GM12892 (cell line): ENCODE measurements around the gene LRP11. TPM values are rescaled to one million over a fixed set of nuclear protein-coding genes. Genes with fewer than 3 reads are reported as not detected.
"Not testable (repeated sequence)": the region's sequence is repeated elsewhere in the genome, so short reads cannot be mapped to it uniquely, and the experiment has no call there.

Experiments
- DNase-seq: peaks from one replicate; pipeline ENCODE4 v3.0.0; 2011; ENCODE audit not compliant: insufficient read length
- FAIRE-seq: peaks from 2 replicates; lab custom pipeline; 2011; peaks lifted over from hg19 to GRCh38; lab: Jason Lieb, UNC
- POLR2A ChIP-seq: IDR thresholded peaks from 2 replicates; pipeline ENCODE4 v1.6.1; 2011; ENCODE audit warnings: low read depth, low read length, control low read depth
- POLR2AphosphoS5 ChIP-seq: IDR thresholded peaks from 2 replicates; pipeline ENCODE4 v1.6.1; 2011; ENCODE audit warnings: low read depth, low read length, control low read depth
- TAF1 ChIP-seq: IDR thresholded peaks from 2 replicates; pipeline ENCODE4 v1.6.1; 2011; ENCODE audit warnings: low read depth, mild to moderate bottlenecking, control low read depth, low read length, borderline replicate concordance
- polyA plus RNA-seq: library from polyadenylated mRNA; unstranded; fragments of >200 nt; gene quantifications from one replicate; pipeline ENCODE4 v1.2.1, GENCODE V29; 2012; ENCODE audit warnings: missing spikeins, inconsistent platforms; ENCODE audit not compliant: missing spikeins

Gene LRP11
- polyA plus RNA-seq = not detected

- DNase-seq (peak; percentile 83), FAIRE-seq (no peak)
- no peak for TF ChIP-seq TAF1
- TF ChIP-seq POLR2AphosphoS5 = no peak
These were observed at the start of gene LRP11 for GRCh38 chr6:149863698-149864577. Gene LRP11, minus strand, starts transcription at chr6:149864359. Its CDS starts 339 bp downstream, at chr6:149864020.

GRCh38 chr6:149913540-149914240 is 49.5 kb upstream of the LRP11 start:
- FAIRE-seq (no peak), DNase-seq (no peak)
- no peak for TF ChIP-seq POLR2A
- no peak for TF ChIP-seq POLR2AphosphoS5
- no peak for TF ChIP-seq TAF1

- TF ChIP-seq POLR2AphosphoS5 (no peak), TAF1 (no peak), POLR2A (no peak)
- FAIRE-seq (no peak), DNase-seq (no peak)
These were observed 48.9 kb upstream of the LRP11 start for GRCh38 chr6:149913085-149913484.

- not testable (repeated sequence) for DNase-seq, FAIRE-seq
These were observed 48.5 kb upstream of the LRP11 start for GRCh38 chr6:149912680-149913079.

- TF ChIP-seq POLR2AphosphoS5 (no peak), POLR2A (no peak), TAF1 (no peak)
- no peak for DNase-seq
- no peak for FAIRE-seq
These were observed 46.6 kb upstream of the LRP11 start for GRCh38 chr6:149910721-149911151.

GRCh38 chr6:149909701-149910470 is 45.7 kb upstream of the LRP11 start:
- TF ChIP-seq POLR2AphosphoS5 (no peak), TAF1 (no peak), POLR2A (no peak)
- FAIRE-seq (no peak), DNase-seq (no peak)

GRCh38 chr6:149908480-149908879 is 44.3 kb upstream of the LRP11 start:
- DNase-seq, FAIRE-seq: not testable (repeated sequence)

GRCh38 chr6:149907317-149907716 is 43.2 kb upstream of the LRP11 start:
- no peak for FAIRE-seq
- TF ChIP-seq POLR2A (no peak), TAF1 (no peak), POLR2AphosphoS5 (no peak)
- DNase-seq = no peak

GRCh38 chr6:149906405-149906804 is 42.2 kb upstream of the LRP11 start:
- DNase-seq (no peak), FAIRE-seq (no peak)
- TF ChIP-seq TAF1 (no peak), POLR2AphosphoS5 (no peak)

GRCh38 chr6:149905911-149906371 is 41.8 kb upstream of the LRP11 start:
- no peak for TF ChIP-seq TAF1
- TF ChIP-seq POLR2AphosphoS5 = no peak
- no peak for TF ChIP-seq POLR2A
- no peak for DNase-seq
- no peak for FAIRE-seq

- DNase-seq = no peak
- no peak for FAIRE-seq
- TF ChIP-seq POLR2A (no peak), TAF1 (no peak), POLR2AphosphoS5 (no peak)
These were observed 41.3 kb upstream of the LRP11 start for GRCh38 chr6:149905371-149905910.
